ENCODE data around the gene GXYLT2. TPM values are rescaled to one million over a fixed set of nuclear protein-coding genes. Genes with fewer than 3 reads are reported as not detected.

GXYLT2 gene
- total RNA-seq, 1 donor, result 77.4 TPM

DNA sequence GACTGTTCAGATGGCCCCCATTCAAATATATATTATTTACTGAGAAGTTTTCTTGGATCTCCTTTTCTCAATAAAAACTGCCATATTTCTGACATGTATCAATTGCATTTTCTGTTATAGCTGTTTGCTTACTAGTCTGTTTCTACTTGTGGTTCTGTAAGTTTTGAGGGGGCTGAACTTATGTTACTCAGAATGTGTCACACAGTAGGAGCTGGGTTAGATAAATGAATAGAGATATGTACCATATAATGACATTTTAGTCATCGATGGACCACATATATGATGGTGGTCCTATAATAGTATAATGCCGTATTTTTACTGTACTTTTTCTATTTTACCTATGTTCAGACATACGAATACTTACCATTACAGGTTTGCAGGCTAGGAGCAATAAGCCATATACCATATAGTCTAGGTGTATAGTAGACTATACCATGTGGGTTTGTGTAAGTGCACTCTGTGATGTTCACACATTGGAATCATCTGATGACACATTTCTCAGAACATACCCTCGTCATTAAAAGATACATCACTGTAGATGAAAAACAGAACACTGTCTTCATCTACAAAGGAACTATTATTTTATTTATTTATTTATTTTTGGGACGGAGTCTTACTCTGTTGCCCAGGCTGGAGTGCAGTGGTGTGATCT is 131.1 kb downstream of the GXYLT2 start:
- no peak overlapping the region for H3K4me2 ChIP-seq (ENCODE audit: insufficient read depth, low read length)
- TF ChIP-seq, protein P1, sequence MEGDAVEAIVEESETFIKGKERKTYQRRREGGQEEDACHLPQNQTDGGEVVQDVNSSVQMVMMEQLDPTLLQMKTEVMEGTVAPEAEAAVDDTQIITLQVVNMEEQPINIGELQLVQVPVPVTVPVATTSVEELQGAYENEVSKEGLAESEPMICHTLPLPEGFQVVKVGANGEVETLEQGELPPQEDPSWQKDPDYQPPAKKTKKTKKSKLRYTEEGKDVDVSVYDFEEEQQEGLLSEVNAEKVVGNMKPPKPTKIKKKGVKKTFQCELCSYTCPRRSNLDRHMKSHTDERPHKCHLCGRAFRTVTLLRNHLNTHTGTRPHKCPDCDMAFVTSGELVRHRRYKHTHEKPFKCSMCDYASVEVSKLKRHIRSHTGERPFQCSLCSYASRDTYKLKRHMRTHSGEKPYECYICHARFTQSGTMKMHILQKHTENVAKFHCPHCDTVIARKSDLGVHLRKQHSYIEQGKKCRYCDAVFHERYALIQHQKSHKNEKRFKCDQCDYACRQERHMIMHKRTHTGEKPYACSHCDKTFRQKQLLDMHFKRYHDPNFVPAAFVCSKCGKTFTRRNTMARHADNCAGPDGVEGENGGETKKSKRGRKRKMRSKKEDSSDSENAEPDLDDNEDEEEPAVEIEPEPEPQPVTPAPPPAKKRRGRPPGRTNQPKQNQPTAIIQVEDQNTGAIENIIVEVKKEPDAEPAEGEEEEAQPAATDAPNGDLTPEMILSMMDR (IDR thresholded peaks at IDR 0.05; ENCODE audit: extremely low read depth, low read depth, low read length), result no peak
- peaks cover 69% of the 10 kb centered on the region for H4K20me1 ChIP-seq (ENCODE audit: insufficient read depth, low read length)

DNA sequence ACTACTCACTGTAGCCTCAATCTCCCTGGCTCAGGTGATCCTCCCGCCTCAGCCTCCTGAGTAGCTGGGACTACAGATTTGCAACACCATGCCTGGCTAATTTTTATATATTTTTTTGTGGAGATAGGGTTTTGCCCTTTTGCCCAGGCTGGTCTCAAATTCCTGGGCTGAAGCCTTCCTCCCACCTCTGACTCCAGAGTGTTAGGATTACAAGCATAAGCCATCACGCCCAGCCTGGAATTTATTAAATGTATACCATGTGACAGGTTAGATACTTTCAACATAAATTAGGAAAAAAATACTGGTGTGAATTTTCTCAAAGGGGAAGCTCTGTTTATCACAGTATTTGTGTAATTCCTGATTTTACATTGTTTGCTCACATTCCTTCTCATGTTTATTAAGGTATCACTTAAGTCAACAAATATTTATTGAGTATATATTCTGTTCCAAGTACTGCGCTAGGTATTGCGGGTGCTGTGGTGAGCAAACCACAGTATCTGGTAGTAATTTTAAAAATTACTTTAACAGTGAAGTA is 133.5 kb downstream of the GXYLT2 start:
- Histone ChIP-seq H3K27ac (ENCODE audit: low read depth, low read length) (no peak overlapping the region), H3K79me2 (ENCODE audit: insufficient read depth, low read length) (peaks cover 99% of the 10 kb centered on the region), H3K4me1 (ENCODE audit: insufficient read depth, low read length) (peaks cover 3% of the 10 kb centered on the region), H4K20me1 (ENCODE audit: insufficient read depth, low read length) (peaks cover 72% of the 10 kb centered on the region), H3K9me3 (ENCODE audit: low read depth, low read length) (no peaks in the 10 kb centered on the region), H2AFZ (ENCODE audit: low read length) (no peak overlapping the region), H3K36me3 (ENCODE audit: insufficient read depth, low read length) (no peaks in the 10 kb centered on the region), H3K4me3 (ENCODE audit: insufficient read depth, low read length) (no peak overlapping the region), H3K4me2 (ENCODE audit: insufficient read depth, low read length) (no peak overlapping the region), H3K27me3 (ENCODE audit: insufficient read depth, low read length) (no peaks in the 10 kb centered on the region)
- TF ChIP-seq, protein P1 (IDR thresholded peaks at IDR 0.05; ENCODE audit: extremely low read depth, low read depth, low read length), result no peak
- no peak for DNase-seq (ENCODE audit: insufficient read length, low spot score, missing footprints)

More for the DNA sequence above, 131.1 kb downstream of the GXYLT2 start:
- Histone ChIP-seq H3K9me3 (ENCODE audit: low read depth, low read length) (no peaks in the 10 kb centered on the region), H3K27me3 (ENCODE audit: insufficient read depth, low read length) (no peaks in the 10 kb centered on the region), H3K4me1 (ENCODE audit: insufficient read depth, low read length) (no peaks in the 10 kb centered on the region), H3K79me2 (ENCODE audit: insufficient read depth, low read length) (peaks cover 98% of the 10 kb centered on the region), H2AFZ (ENCODE audit: low read length) (no peak overlapping the region), H3K36me3 (ENCODE audit: insufficient read depth, low read length) (no peaks in the 10 kb centered on the region), H3K27ac (ENCODE audit: low read depth, low read length) (no peak overlapping the region), H3K4me3 (ENCODE audit: insufficient read depth, low read length) (no peak overlapping the region)
- peak; percentile 44 for DNase-seq (ENCODE audit: insufficient read length, low spot score, missing footprints)

DNA sequence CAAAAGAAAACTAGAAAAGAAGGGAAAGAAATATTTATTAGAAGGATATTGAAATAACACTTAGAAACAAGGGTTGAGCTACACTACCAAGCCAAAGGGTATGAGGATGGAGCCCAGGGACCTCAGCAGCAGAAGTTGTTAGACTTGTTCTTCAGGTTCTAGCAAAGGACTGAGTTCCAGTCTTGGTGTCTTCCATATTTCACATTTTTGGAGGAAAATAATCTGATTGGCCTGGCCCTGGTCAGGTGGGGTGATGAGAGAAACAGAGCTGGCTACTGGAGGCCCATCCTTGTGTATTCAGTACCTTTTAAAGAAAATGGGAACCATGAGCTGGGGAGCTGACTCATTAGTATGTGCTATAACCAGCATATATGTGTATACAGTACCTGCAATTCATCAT is 137.0 kb downstream of the GXYLT2 start:
- peaks cover 96% of the 10 kb centered on the region for H3K79me2 ChIP-seq (ENCODE audit: insufficient read depth, low read length)
- H3K27ac ChIP-seq (ENCODE audit: low read depth, low read length), result peak overlapping the region; percentile 15
- no peaks in the 10 kb centered on the region for H3K36me3 ChIP-seq (ENCODE audit: insufficient read depth, low read length)
- H4K20me1 ChIP-seq (ENCODE audit: insufficient read depth, low read length), result peaks cover 63% of the 10 kb centered on the region
- no peak overlapping the region for H3K4me3 ChIP-seq (ENCODE audit: insufficient read depth, low read length)
- H3K4me2 ChIP-seq (ENCODE audit: insufficient read depth, low read length), result no peak overlapping the region
- H2AFZ ChIP-seq (ENCODE audit: low read length), result no peak overlapping the region
- no peak for DNase-seq (ENCODE audit: insufficient read length, low spot score, missing footprints)
- no peaks in the 10 kb centered on the region for H3K27me3 ChIP-seq (ENCODE audit: insufficient read depth, low read length)
- TF ChIP-seq, protein P1 (IDR thresholded peaks at IDR 0.05; ENCODE audit: extremely low read depth, low read depth, low read length), result no peak
- H3K9me3 ChIP-seq (ENCODE audit: low read depth, low read length), result no peaks in the 10 kb centered on the region
- H3K4me1 ChIP-seq (ENCODE audit: insufficient read depth, low read length), result peaks cover 15% of the 10 kb centered on the region

DNA sequence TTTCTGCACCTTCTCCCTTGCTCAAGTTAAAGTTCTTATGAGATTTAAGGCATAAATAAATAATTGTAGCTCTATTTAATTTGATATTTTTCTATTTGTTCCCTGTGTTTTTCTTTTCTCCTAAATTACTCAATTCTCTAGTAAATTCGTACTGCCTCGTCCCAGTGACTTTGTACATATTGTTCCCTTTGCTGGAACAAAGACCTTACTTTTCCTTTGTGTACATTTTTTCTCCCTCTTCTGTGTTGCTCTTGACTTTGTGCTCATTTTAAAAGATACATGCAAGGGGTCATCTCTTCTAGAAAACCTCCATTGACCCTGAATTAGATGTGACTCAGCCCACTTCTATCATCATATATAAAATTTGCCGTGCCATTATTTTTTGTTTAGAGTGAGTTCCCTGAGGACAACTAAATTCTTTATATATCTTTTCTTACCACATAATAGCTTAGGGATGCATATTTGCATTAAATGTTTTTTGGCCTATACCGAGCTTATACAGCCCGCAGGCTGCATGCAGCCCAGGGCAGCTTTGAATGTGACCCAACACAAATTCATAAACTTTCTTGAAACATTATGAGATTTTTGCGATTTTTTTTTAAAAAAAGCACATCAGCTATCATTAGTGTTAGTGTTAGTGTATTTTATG is 138.4 kb downstream of the GXYLT2 start:
- Histone ChIP-seq H3K79me2 (ENCODE audit: insufficient read depth, low read length) (peaks cover 96% of the 10 kb centered on the region), H3K9me3 (ENCODE audit: low read depth, low read length) (no peaks in the 10 kb centered on the region), H4K20me1 (ENCODE audit: insufficient read depth, low read length) (peaks cover 64% of the 10 kb centered on the region), H3K27me3 (ENCODE audit: insufficient read depth, low read length) (no peaks in the 10 kb centered on the region), H3K4me1 (ENCODE audit: insufficient read depth, low read length) (peaks cover 20% of the 10 kb centered on the region), H3K36me3 (ENCODE audit: insufficient read depth, low read length) (no peaks in the 10 kb centered on the region), H2AFZ (ENCODE audit: low read length) (no peak overlapping the region), H3K4me2 (ENCODE audit: insufficient read depth, low read length) (no peak overlapping the region), H3K4me3 (ENCODE audit: insufficient read depth, low read length) (no peak overlapping the region), H3K27ac (ENCODE audit: low read depth, low read length) (no peak overlapping the region)
- DNase-seq (ENCODE audit: insufficient read length, low spot score, missing footprints), result no peak
- TF ChIP-seq, protein P1 (IDR thresholded peaks at IDR 0.05; ENCODE audit: extremely low read depth, low read depth, low read length), result no peak

Measured in osteoblast (primary cell).